NCI-H2196 (cell line): ENCODE data around the gene KRT37.
"Not testable (repeated sequence)": the region's sequence is repeated elsewhere in the genome, so short reads cannot be mapped to it uniquely, and the experiment has no call there.

Source experiments
- DNase-seq: peaks from one replicate; lab custom pipeline; 2025; ENCODE audit not compliant: unreplicated experiment; lab: John Stamatoyannopoulos, UW

The KRT37 gene

DNA sequence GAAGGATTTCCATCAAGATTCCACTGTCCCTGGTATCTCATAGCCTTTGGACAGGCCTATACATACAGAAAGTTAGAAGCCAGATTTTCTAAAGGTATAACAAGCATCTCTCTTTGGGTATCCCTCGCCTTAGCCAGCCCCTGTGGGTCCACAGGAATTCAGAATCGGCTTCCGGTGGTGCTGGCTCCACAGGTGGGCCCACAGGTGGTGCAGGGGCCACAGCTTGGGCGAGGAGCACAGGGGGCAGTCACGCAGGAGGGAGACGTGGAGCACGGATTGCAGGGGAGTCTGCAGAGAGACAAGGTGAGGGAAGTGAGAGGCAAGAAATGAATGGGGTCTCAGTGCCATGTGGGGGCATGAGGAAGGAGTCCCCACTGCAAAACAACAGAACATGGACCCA, 12.9 kb upstream of the KRT37 start:
- DNase-seq, result no peak

DNA sequence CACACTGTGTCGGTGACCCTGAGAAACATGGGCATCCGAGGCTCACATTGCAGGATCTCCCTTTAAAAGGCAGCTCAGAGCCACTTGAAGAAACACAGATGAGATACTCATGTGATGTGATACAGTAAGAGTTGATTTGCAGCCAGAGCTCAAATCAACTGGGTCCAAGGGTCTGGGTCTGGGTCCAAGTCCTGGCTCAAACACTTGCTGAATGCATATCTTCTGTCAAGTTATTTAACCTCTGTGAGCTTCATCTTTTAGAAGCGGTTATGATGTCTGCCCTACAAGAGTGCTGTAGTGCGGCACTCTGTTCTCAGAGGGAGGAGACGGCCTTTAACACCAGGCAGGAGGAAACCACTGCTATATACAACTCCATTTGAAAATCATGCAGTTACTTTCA, 10.0 kb upstream of the KRT37 start:
- DNase-seq, result no peak

GRCh38 chr17:41434005-41434404, 9.6 kb upstream of the KRT37 start:
- no peak for DNase-seq

- DNase-seq, result no peak
These were observed 9.2 kb upstream of the KRT37 start for GRCh38 chr17:41433586-41433985.

- not testable (repeated sequence) for DNase-seq
These were observed 6.0 kb upstream of the KRT37 start for GRCh38 chr17:41430376-41430775.

GRCh38 chr17:41429667-41430066, 5.3 kb upstream of the KRT37 start:
- no peak for DNase-seq

DNA sequence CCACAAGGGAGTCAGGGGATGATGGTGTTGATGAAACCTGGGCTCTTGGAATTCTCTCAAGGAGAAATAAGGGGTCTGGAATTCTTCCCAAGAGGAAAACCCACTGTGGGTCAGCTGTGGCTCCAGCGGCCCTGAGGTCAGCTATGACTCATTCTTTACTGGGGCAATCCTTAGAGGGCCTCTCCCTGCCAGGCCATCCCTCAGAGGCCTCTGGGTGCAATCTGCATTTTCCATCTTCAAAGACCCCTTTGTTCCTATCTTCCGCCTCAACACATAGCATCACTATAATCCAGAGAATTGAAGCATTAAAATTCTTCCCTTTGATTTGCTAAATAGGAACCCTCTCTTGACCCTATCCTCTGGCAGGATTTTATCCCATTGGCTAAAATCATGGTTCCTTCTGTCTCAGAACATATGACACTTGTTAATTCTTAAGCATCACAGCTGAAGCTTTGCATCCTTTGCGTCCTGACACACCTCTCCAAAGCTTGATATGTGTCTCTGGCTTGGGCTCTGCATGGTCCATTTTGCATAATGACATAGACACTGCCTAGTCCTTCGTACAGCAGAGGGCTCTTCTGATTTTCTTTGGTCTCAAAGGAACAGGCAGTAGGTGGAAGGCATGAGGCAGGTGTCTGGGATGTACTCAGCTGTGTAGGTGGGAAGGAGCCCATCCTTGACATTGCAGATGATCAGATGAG, 4.4 kb upstream of the KRT37 start:
- no peak for DNase-seq

DNA sequence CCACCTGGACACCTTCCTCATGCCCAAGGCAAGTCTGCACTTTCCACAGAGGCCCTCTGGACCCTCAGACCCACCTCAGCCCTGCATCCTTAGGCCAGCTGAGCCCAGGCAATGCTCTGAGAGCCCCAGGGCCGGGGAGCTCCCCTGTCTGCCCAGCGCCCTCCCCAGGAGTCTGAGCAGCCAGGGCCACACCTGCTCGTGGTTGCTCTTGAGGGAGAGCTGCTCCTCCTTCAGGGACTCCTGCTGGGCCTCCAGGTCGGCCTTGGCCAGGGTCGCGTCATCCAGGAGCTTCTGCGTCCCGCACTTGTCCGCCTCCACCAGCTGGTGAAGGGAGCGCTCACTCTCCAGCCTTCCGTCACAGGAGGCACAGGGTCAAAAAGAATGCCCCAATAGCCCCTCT, 1.8 kb downstream of the KRT37 start:
- not testable (repeated sequence) for DNase-seq

DNA sequence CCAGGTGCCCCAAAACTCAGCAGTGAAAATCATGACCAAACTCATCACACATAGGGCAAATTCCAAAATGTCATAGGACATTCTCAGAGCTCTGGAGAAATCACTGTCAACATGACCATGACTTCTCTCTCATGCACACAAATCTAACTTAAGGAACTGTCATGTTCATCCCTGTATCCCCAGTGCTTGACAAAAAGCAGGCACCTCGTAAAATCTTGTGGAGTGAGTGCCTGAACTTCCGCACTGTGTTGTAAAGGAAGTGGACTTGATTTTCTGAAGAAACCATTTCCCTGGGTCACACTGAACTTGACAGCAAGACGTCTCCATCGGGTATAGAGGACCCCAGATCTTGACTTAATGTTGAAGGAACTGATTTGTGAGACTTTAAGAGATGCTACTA, 2.8 kb downstream of the KRT37 start:
- no peak for DNase-seq

DNA sequence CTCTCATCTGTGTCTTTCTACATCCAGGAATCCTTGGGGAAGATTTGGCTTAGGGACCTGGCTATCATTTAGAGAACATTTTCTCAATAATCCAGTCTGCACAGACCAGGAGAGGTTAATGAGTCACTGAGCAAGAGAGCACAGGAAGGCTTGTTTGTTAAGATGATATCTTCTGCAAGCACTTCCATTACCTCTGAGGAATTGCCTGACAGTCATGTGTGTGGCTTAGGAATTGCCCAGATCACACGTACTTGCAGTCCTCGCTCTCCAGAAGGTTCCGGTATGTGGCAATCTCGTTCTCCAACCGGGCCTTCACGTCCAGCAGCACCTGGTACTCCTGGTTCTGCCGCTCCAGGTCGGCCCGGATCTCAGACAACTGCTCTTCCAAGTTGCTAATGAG, 3.3 kb downstream of the KRT37 start:
- DNase-seq, result no peak

- DNase-seq, result no peak
These were observed 4.3 kb downstream of the KRT37 start for GRCh38 chr17:41420134-41420533.

- no peak for DNase-seq
These were observed 4.7 kb downstream of the KRT37 start for GRCh38 chr17:41419716-41420115.

GRCh38 chr17:41418116-41418860, 6.1 kb downstream of the KRT37 start:
- DNase-seq, result no peak

GRCh38 chr17:41417576-41418015, 6.8 kb downstream of the KRT37 start:
- no peak for DNase-seq

GRCh38 chr17:41417127-41417526, 7.3 kb downstream of the KRT37 start:
- DNase-seq, result no peak

GRCh38 chr17:41416479-41416878, 7.9 kb downstream of the KRT37 start:
- DNase-seq, result peak; percentile 18

GRCh38 chr17:41415833-41416335, 8.5 kb downstream of the KRT37 start:
- DNase-seq, result no peak

DNA sequence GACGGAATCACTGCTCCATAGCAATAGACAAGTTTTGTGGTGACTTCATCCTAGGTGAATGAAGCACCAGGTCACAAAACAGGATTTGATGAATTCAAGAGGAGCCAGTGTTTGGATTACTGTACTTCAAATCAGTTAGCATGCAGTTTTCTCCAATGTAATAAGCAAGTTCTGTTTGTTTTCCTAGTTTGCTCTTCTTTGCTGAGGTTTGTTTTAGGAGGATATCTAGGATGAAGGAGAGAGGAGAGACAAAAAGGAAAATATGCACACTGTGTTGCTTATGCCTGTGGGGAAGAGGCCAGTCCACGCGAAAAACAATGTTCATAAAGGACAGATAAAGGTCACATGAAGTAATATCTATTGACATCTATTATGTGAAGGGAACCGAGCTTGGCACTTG, 9.0 kb downstream of the KRT37 start:
- no peak for DNase-seq

- no peak for DNase-seq
These were observed 10.4 kb downstream of the KRT37 start for GRCh38 chr17:41413982-41414381.

DNA sequence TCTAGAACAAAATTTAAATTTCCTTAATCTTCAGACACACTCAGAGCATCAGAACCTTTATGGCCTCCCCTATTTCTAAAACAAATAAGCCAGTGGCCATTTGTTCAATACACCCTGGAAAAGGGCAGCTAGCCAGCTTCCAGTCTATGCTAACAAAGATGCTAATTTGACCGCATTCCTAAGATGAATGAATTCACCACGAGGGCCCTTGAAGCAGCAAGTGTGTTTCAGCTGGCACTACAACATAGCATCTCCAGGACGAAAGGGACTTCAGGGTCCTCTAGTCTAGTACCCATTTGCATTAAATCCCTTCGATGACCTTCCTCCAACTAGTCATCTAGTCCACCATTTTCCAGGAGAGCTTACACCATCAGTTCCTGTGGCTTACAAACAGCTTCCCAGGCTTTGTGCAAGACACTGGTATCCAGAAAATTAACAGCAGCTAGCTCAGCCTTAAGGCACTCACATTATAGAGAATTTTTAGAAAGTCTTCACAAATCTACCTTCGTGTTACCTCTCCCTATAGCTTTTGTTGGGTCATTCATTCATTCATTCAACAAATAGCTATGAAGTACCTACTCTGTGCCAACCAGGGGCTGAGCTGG, 10.9 kb downstream of the KRT37 start:
- DNase-seq, result no peak

DNA sequence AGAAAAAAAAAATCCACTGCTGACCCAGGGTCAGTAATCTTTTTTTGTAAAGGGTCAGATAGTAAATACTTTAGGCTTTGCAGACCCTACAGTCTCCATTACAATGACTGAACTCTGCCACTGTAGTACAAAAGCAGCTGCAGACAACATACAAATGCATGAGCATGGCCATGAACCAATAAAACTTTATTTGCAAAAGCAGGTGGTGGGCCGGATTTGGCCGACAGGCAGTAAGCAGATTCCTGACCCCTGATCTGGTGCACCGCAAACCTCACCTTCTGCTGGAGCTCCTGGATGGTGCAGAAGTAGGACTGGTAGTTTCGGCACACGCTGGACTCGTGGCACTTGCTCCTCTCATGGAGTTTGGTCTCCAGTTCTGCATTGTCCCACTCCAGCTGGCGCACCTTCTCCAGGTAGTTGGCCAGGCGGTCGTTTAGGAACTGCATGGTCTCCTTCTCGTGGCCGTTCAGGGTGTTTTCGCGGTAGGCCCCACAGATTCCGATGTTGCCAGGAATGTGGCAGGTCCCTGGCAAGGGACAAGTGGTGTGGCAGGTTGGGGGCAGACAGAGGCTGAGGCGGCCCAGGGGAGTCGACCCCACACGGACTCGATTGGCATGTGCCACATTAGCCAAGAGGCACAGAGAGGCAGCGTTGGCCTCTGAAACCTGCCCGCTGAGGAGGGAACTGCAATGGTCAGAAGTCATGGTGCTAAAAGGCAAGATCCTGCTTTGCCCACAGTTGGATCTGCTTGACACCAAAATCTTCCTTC, 13.1 kb downstream of the KRT37 start:
- no peak for DNase-seq
